K562 (cell line): ENCODE measurements around the gene ADGRE1.

ENCODE experiments used
- BCLAF1 ChIP-seq, 2 experiments: fragments of 450-650 bp in 1 of 2; IDR thresholded peaks; 2 replicates each; pipeline ENCODE4 v1.6.1; 2011 to 2017; ENCODE audit warnings: low read depth in 2 of 2, antibody characterized with exemption in 1 of 2, borderline replicate concordance in 1 of 2, low read length in 1 of 2, mild to moderate bottlenecking in 1 of 2, mixed read lengths in 1 of 2; ENCODE audit not compliant: control insufficient read depth in 1 of 2
- CTCF ChIP-seq, 3 experiments: IDR thresholded peaks in 2 of 3; conservative IDR thresholded peaks in 1 of 3; 2 replicates each; pipeline ENCODE4 v1.5.1; 2011 to 2012; ENCODE audit warnings: low read length in 3 of 3, mild to moderate bottlenecking in 3 of 3, control low read depth in 2 of 3, improper control_type of control experiment in 1 of 3, inconsistent platforms in 1 of 3, low read depth in 1 of 3, mixed read lengths in 1 of 3, moderate library complexity in 1 of 3; ENCODE audit not compliant: insufficient read depth in 2 of 3
- MXI1 ChIP-seq: IDR thresholded peaks from 2 replicates; pipeline ENCODE4 v1.6.1; 2011; ENCODE audit warnings: low read depth, mild to moderate bottlenecking, improper control_type of control experiment, low read length
- POLR2AphosphoS5 ChIP-seq: IDR thresholded peaks from 2 replicates; pipeline ENCODE4 v1.6.1; 2011; ENCODE audit warnings: mild to moderate bottlenecking, low read depth, low read length, moderate library complexity; ENCODE audit not compliant: control insufficient read depth, insufficient read depth
- SMAD2 ChIP-seq: fragments of 150-350 bp; IDR thresholded peaks from 2 replicates; pipeline ENCODE4 v1.6.1; 2014; ENCODE audit warnings: low read depth, mild to moderate bottlenecking, low read length
- SP1 ChIP-seq: sonication (generic); formaldehyde crosslinking; IDR thresholded peaks from 2 replicates; pipeline ENCODE4 v1.8.1; 2022; ENCODE audit warnings: mild to moderate bottlenecking, missing genetic modification reagents
- SRSF3 ChIP-seq: fragments of 200-400 bp; formaldehyde crosslinking; IDR thresholded peaks from 2 replicates; pipeline ENCODE4 v1.6.1; 2016; ENCODE audit warnings: mild to moderate bottlenecking, low read length, moderate library complexity; ENCODE audit not compliant: insufficient read depth
- ZBTB7A ChIP-seq: IDR thresholded peaks from 2 replicates; pipeline ENCODE4 v1.6.1; 2011; ENCODE audit warnings: low read depth, mild to moderate bottlenecking, low read length, moderate library complexity, borderline replicate concordance; ENCODE audit not compliant: control insufficient read depth

GRCh38 chr19:6948884-6949283 lies 61.5 kb downstream of the ADGRE1 start:
- TF ChIP-seq CTCF (IDR thresholded peaks at IDR 0.05 in 2 of 3, conservative IDR thresholded peaks at IDR 0.05 in 1 of 3; ENCODE audit: insufficient read depth in 2 of 3, low read depth in 1 of 3, low read length in 3 of 3), result no peak
- no peak for TF ChIP-seq SRSF3
- TF ChIP-seq SP1 (CRISPR knock-in tag), result no peak
- TF ChIP-seq MXI1, result no peak
- TF ChIP-seq BCLAF1 (IDR thresholded peaks at IDR 0.05; ENCODE audit: borderline replicate concordance in 1 of 2, control insufficient read depth in 1 of 2, low read depth in 2 of 2, low read length in 1 of 2), result no peak
- no peak for TF ChIP-seq SMAD2
- TF ChIP-seq POLR2AphosphoS5, result no peak
- TF ChIP-seq ZBTB7A, result no peak
